Motor neuron (in vitro differentiated cells): ENCODE measurements around the gene CIAO2B. TPM values are rescaled to one million over a fixed set of nuclear protein-coding genes. Genes with fewer than 3 reads are reported as not detected.

Experiments
- ATAC-seq, 8 experiments: fragments of 200-7000 bp; cut with Tn5 transposase; replicated peaks in 6 of 8; 2 replicates each; pipeline ENCODE4 v1.8.0; 2021; ENCODE audit warnings: mild to moderate bottlenecking in 8 of 8, moderate library complexity in 8 of 8
- H3K27ac ChIP-seq, 2 donors: fragments of 250-450 bp; sonication (Bioruptor Pico); 2 replicates each; pipeline ENCODE4 v1.9.0; 2021; ENCODE audit warnings: antibody characterized with exemption in 2 of 2, mild to moderate bottlenecking in 2 of 2, moderate library complexity in 1 of 2
- H3K4me1 ChIP-seq, 2 donors: fragments of 250-450 bp; sonication (Bioruptor Pico); replicated peaks in 1 of 2; 2 replicates each; pipeline ENCODE4 v1.6.1; 2021; ENCODE audit warnings: antibody characterized with exemption in 2 of 2, mild to moderate bottlenecking in 2 of 2, moderate library complexity in 1 of 2
- H3K4me3 ChIP-seq, 5 donors: fragments of 250-450 bp; sonication (Bioruptor Pico); 2 replicates each; pipeline ENCODE4 v1.9.0; 2021; ENCODE audit warnings: antibody characterized with exemption in 5 of 5, mild to moderate bottlenecking in 5 of 5, moderate library complexity in 4 of 5
- WGBS, 10 experiments: fragments of 450-650 bp; shearing (Covaris generic); methylation state at CpG; one replicate each; pipeline ENCODE4 v1.0.0; 2022; 5-methylcytosine and 5-hydroxymethylcytosine counted together
- in situ Hi-C, 9 experiments: fragments of 400-800 bp; cut with MboI; loops; one replicate each; pipeline ENCODE4 v1.15.0; 2021; ENCODE audit warnings: low sequenced_read_pairs in 9 of 9, low pct_unique_long_range_greater_than_20kb in 2 of 9; ENCODE audit not compliant: unreplicated experiment in 9 of 9
- total RNA-seq, 8 experiments: library from RNA; unstranded; fragments of 300-600 nt; gene quantifications; 2 replicates each; pipeline versions ENCODE4 v1.2.3 to v1.2.4, GENCODE V29; 2022

The CIAO2B gene
- total RNA-seq, 8 experiments from 2014 or later, result 95.4 to 159 (median 112) TPM

- peak in 4 of 8 experiments; percentile 0 to 3 (median 1) for ATAC-seq
- Histone ChIP-seq H3K4me3 (peak overlapping the region; percentile 79 to 99 (median 92)), H3K27ac (peak overlapping the region; percentile 81 to 89), H3K4me1 (peaks cover 18% of the 10 kb centered on the region in 2 donors)
- WGBS, 10 experiments, result 0% methylated on average over 1 to 5 of the region's 24 CpGs; no CpG with 5 or more reads in 6 of the 10 experiments
- in situ Hi-C loops, result loop anchor here in 1 of 9 experiments (25.0 kb wide), 1 partner anchor 477 kb away; the partner anchor contains the start of gene ZDHHC1
These were observed 674 bp upstream of the CIAO2B start for GRCh38 chr16:66934839-66935313.

- in situ Hi-C loops, result loop anchor here in 1 of 9 experiments (25.0 kb wide), 1 partner anchor 479 kb away; the partner anchor contains the start of gene ZDHHC1
- no peak for ATAC-seq
- WGBS, 10 experiments, result 0 to 40% (median 4%) methylated on average over 1 to 5 of the region's 12 CpGs; no CpG with 5 or more reads in 5 of the 10 experiments
- Histone ChIP-seq H3K27ac (peak overlapping the region; percentile 81 to 89), H3K4me1 (peaks cover 18% of the 10 kb centered on the region in 2 donors), H3K4me3 (peak overlapping the region; percentile 79 to 99 (median 92))
These were observed 445 bp downstream of the CIAO2B start for GRCh38 chr16:66933776-66934137.

GRCh38 chr16:66932076-66932475 lies 2.1 kb downstream of the CIAO2B start:
- in situ Hi-C loops, result loop anchor here in 1 of 9 experiments (25.0 kb wide), 1 partner anchor 480 kb away; the partner anchor contains the start of gene ZDHHC1
- ATAC-seq, result no peak
- peaks cover 18 to 22% of the 10 kb centered on the region in 2 donors for H3K4me1 ChIP-seq
- WGBS, 10 experiments, result 20 to 100% (median 92%) methylated on average over 1 to 3 of the region's 4 CpGs; no CpG with 5 or more reads in 4 of the 10 experiments
- no peak overlapping the region for H3K4me3 ChIP-seq
- H3K27ac ChIP-seq, result no peak overlapping the region

GRCh38 chr16:66931665-66932064 lies 2.5 kb downstream of the CIAO2B start:
- 94 to 100% (median 100%) methylated on average over 1 to 2 of the region's 2 CpGs; no CpG with 5 or more reads in 5 of the 10 experiments for WGBS, 10 experiments
- H3K4me1 ChIP-seq, result peaks cover 19 to 25% of the 10 kb centered on the region in 2 donors
- in situ Hi-C loops, result loop anchor here in 1 of 9 experiments (25.0 kb wide), 1 partner anchor 481 kb away; the partner anchor contains the start of gene ZDHHC1
- no peak overlapping the region for H3K27ac ChIP-seq
- no peak overlapping the region for H3K4me3 ChIP-seq
- no peak for ATAC-seq

DNA sequence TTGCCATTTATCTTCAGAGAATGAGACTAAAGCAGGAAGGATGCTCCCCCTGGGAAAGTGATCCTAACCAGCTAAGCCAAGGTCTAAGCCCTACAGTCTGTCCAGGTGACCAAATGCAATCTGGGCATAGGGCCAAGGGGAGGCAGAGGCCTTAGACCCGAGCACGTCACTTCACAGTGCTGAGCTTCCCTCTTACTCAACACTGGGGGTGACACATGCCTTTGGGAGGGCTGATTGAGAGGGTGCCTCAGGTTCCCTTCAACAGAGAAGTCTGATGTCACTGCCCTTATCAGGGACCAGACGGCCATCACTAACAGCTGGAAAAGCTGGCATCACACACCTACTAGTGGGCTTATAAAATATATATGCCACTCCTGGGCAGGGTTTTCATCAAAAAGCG lies 4.0 kb downstream of the CIAO2B start:
- Histone ChIP-seq H3K4me3 (no peak overlapping the region), H3K27ac (no peak overlapping the region), H3K4me1 (peaks cover 19 to 24% of the 10 kb centered on the region in 2 donors)
- in situ Hi-C loops, result loop anchor here in 1 of 9 experiments (25.0 kb wide), 1 partner anchor 482 kb away; the partner anchor contains the start of gene ZDHHC1
- no peak for ATAC-seq
- 60 to 100% (median 75%) methylated on average over 1 to 4 of the region's 4 CpGs; no CpG with 5 or more reads in 4 of the 10 experiments for WGBS, 10 experiments

DNA sequence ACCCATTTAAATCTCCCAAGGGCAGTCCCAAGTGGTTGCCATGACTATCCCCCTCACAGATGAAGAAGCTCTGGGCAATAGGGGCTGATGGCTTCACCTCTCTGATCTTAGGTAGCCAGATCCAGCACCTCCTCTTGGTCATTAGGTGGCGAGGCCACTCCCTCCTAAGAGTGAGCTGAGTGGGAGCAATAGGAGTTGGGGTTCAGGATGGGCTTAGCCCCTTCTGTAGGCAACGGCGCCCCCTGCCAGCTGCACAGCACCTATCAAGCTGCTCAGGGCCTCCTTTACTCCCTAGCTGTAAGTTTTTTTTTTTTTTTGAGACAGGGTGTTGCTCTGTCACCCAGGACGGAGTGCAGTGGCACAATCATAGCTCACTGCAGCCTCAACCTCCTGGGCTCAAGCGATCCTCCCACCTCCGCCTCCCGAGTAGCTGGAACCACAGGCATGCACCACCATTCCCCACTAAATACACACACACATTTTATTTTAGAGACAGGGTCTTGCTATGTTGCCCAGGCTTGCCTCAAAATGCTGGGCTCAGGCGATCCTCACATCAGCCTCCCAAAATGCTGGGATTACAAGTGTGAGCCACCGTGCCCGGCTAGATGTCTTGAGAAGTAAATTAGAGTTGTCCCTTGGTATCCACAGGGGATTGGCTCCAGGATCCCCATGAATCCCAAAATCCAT lies 5.4 kb downstream of the CIAO2B start:
- WGBS, 10 experiments, result 37 to 86% (median 72%) methylated on average over 1 to 7 of the region's 10 CpGs; no CpG with 5 or more reads in 3 of the 10 experiments
- ATAC-seq, result peak in 2 of 8 experiments; percentile 0 to 6
- in situ Hi-C loops, result loop anchor here in 1 of 9 experiments (25.0 kb wide), 1 partner anchor 483 kb away; the partner anchor contains the start of gene ZDHHC1
- H3K4me1 ChIP-seq, result peaks cover 19 to 28% of the 10 kb centered on the region in 2 donors
- no peak overlapping the region for H3K4me3 ChIP-seq
- H3K27ac ChIP-seq, result no peak overlapping the region

GRCh38 chr16:66927918-66928649 lies 6.1 kb downstream of the CIAO2B start:
- 94 to 100% (median 100%) methylated on average over 1 to 3 of the region's 8 CpGs; no CpG with 5 or more reads in 7 of the 10 experiments for WGBS, 10 experiments
- no peak overlapping the region for H3K4me3 ChIP-seq
- no peak overlapping the region for H3K27ac ChIP-seq
- ATAC-seq, result no peak
- peaks cover 14 to 28% of the 10 kb centered on the region in 2 donors for H3K4me1 ChIP-seq
- in situ Hi-C loops, result loop anchor here in 1 of 9 experiments (25.0 kb wide), 1 partner anchor 484 kb away; the partner anchor contains the start of gene ZDHHC1

DNA sequence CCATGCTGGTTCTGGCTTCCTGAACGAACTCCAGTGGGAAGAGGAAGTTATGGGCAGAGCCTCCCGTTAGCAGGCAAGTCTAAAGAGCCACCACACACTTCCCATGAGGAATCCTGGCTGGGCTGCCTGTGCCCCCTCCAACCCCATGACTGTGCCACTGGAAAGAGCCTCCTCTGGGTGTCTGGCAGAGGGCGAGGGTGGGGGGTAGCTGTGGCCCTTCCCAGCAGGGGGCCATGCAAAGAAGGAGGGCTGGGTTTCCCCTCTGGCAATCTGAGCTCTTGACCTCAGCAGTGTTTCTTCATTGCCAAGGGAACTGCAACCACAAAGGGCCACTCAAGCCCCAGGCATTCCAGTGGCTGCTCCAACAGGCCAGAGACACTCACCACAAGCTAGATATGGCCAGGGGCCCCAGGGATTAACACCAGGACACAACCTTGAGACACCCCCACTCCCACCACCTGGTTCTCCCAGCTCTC lies 7.2 kb downstream of the CIAO2B start:
- in situ Hi-C loops, result loop anchor here in 1 of 9 experiments (25.0 kb wide), 1 partner anchor 485 kb away; the partner anchor contains the start of gene ZDHHC1
- Histone ChIP-seq H3K27ac (no peak overlapping the region), H3K4me3 (no peak overlapping the region), H3K4me1 (peaks cover 12 to 31% of the 10 kb centered on the region in 2 donors)
- ATAC-seq, result peak in 5 of 8 experiments; percentile 10 to 55 (median 33)
- 20% methylated on average over 1 of the region's 3 CpGs; no CpG with 5 or more reads in 9 of the 10 experiments for WGBS, 10 experiments

DNA sequence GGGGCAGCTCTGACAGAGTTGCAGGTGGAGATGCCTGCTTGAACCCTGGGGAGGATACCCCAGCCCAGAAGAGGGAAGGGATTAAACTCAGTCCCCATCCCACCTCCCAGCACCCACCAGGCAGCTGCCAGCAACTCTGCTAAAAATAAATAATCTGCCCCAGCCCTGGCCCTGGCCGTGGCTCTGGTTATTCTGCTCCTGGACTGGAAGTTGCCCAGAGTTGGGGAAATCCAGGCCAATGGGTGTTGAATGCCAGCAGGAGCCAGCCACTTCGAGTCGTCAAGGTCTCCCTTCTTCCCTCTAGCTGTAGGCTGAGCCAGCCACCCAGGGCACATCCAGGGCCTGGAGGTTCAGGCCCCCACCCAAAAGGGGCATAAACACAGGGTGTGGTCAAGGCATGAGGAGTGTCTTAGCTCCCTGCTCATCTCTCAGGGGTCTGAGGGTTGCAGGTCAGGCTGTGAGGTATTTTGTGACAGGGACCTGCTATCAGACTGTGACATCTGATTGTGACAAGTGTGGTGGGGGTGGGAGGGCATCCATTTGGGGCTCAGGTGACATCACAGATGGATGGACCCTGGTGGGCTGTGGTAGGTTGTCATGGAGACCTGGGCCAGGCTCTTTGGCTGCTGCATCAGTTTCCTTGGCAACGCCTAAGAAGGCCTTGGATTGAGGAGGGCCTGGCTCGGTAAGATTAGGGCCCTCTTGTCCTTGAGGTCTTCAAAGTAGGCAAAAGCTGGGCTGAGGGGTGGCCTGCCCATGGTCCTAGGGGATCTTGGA lies 7.8 kb downstream of the CIAO2B start:
- whole genome bisulfite sequencing, 10 experiments, result 17 to 80% methylated on average over 1 of the region's 5 CpGs; no CpG with 5 or more reads in 8 of the 10 experiments
- no peak overlapping the region for H3K27ac ChIP-seq
- peaks cover 12 to 31% of the 10 kb centered on the region in 2 donors for H3K4me1 ChIP-seq
- in situ Hi-C loops, result loop anchor here in 1 of 9 experiments (25.0 kb wide), 1 partner anchor 486 kb away; the partner anchor contains the start of gene ZDHHC1
- H3K4me3 ChIP-seq, result no peak overlapping the region
- peak in 3 of 8 experiments; percentile 10 to 33 (median 18) for ATAC-seq

GRCh38 chr16:66925322-66925840 lies 8.8 kb downstream of the CIAO2B start, which contains the start of gene RRAD:
Gene RRAD (minus strand): TSS chr16:66925535. CDS start chr16:66925179, 356 bp downstream.
- Histone ChIP-seq H3K4me1 (peaks cover 12 to 31% of the 10 kb centered on the region in 2 donors), H3K27ac (no peak within 1 kb of the TSS), H3K4me3 (peak within 1 kb of the TSS in 4 of 5 donors; percentile 6 to 24 (median 16))
- WGBS, 10 experiments, result 0 to 9% methylated on average over 1 to 4 of the region's 42 CpGs; no CpG with 5 or more reads in 8 of the 10 experiments
- peak; percentile 15 to 62 (median 45) for ATAC-seq
- in situ Hi-C loops, result loop anchor here in 1 of 9 experiments (25.0 kb wide), 1 partner anchor 487 kb away; the partner anchor contains the start of gene ZDHHC1
